Stimulated activated CD4-positive, alpha-beta T cell treated with anti-CD3 and anti-CD28 coated beads, Interleukin-2, amount 100 ng/mL, for 4 hours (primary cell): ENCODE measurements around the gene DCANP1.
A peak's percentile ranks its signal among the peaks of the same experiment; 100 is the strongest.

Experiments
- DNase-seq: peaks from one replicate; pipeline ENCODE4 v3.0.0-alpha.2; 2020; ENCODE audit warnings: low read depth

The DCANP1 gene

DNA sequence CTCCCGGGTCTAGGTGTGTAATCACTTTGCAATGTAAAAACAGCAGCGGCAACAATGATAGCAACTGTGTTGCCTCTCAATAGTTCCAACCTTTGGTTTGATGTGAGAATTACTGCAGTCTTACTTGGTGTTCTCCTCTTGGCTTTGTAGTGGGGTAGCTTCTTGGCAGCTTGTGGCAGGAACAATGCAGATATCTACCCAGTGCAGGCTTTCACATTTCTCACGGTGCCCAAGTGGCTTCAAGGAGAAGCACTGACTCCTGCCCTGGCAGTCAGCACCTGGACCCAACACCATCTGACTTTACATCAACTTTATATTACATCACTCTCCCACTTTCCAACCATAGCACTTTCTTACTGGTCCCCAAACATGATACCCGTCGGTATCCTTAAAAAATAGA lies 33.4 kb upstream of the DCANP1 start:
- no peak for DNase-seq

DNA sequence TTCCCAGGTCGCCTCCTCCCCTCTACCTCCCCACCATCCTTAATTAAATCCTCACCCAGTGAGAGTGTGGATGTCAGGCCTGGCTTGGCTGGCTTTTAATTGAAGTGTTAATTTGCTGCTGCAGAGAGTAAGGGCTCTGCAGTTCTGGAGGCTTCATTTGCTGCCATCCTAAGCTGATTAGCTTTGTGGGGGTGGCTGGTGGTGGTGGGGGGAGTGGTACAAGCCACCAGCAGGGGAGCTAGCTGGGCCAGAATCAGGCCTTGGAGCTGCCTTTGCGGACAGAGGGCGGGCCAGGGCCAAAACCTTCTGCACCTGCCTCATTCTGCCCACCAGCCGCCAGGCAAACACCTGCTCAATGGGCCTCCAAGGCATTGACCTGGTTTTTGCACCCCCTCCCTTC lies 31.8 kb upstream of the DCANP1 start:
- DNase-seq, result no peak

DNA sequence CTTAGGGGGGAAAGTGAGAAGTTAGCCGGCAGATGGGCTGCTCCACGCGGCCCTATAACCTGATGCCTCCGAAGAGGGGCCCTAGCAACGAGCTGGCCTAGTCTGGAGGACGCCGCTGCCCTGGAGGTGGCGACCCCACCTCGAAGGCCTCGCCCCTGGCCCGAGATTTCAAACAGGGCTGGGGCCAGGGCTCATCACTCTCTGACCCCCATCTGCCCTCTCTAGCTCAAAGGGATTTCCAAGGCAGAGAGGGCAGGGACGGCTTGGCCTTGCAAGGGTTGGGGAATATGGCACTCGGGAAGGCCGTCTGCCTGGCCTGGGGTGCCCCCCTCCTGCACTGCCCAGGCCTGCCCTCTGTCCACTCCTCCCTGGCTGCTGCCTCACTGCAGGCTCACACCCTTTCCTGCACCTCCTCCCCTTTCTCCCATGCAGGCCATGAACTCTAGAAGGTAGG lies 30.5 kb upstream of the DCANP1 start:
- no peak for DNase-seq

DNA sequence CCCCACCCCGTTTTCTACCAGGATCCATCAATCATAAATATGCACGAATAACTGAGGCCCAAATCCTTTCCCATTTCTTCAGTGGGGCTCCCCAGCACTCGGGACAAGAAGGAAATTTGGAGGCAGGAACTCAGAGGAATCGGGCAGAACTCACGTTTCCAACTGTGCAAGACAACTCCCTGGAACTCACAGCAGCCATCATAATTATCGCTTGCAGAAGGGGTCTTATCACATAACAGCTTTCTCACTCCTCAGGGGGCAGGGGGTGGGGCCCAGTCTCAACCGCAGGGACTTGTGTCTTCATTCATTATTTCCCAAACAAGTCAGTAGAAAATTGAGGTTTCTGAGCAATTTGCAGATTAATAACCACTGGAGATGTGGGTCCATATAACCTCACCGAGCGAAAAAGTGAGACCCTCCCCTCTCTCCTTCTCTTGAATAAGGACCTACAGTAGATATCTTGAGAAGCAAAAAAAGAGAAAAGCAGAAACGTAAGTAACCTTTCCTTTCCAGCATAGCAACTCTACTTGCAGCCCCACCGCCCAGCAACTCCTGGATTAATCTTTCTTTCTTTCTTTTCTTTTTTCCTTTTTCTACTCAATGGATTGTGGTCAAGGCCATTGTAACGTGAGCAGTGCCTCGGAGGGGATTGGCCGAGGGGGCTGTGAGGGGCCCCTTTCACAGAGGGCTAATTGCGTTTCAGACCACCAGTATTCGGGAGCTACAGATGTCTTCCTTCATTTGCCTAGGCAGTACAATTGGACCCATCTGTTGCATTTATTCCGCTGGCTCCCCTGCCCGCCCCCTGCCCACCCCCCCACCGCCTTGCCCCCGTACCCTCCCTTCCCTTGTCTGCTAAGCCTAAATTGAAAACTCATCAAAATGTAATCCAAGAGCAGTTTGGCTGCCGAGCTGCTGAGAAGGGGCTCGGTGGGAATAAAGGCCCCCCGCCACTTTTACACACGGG lies 29.8 kb upstream of the DCANP1 start:
- DNase-seq, result no peak

DNA sequence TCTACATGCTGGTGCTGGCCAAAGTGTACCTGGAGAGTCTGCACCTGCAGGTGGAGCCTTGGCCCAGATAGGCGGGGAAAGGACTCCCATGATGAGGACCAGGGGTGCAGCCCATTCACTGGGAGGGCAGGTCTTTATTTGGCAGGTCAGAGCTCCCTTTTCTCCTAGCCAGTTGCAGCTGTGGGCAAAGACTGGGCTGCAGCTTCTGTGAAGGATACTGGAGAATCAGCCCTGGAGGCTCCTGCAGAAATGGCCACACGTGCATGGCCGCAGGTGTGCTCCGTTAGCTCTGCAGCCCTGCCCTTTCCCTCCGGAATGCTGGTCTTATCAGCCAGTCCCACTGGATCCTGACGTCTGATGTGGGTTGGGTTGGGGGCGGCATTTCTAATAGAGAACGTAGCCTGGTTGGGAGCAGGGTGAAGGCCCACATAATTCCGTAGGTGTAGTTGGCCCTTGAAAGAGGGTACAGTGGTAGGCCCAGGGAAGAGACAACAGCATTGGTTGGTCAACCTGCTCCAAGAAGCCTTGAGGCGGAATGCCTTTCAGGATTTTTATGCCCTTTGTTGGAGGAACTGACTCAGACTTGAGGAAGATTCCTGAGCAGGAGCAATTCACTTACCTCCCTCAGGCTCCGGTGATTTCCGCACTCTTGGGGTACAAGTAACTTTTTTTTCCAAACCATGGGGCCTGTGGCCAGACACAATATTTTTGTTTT lies 27.0 kb upstream of the DCANP1 start:
- no peak for DNase-seq

DNA sequence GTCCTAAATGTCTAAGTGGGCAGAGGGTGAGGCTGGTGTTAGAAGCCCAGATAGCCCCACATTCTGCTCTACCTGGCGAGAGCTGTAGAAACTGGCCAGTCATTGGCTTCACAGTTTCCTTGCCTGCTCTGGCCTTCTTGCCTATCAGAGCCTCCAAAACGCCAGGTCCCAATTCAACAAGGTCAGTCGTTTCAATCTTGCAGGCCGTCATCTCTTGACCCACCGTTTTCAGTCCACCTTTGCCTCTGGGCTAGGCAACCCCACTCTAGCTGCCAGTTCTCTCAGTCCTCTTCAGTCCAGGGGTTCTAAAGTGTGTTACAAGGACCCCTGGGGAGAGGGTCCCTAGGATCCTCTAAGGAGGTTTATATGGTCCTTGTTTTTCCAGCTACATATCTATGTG lies 25.0 kb upstream of the DCANP1 start:
- no peak for DNase-seq

DNA sequence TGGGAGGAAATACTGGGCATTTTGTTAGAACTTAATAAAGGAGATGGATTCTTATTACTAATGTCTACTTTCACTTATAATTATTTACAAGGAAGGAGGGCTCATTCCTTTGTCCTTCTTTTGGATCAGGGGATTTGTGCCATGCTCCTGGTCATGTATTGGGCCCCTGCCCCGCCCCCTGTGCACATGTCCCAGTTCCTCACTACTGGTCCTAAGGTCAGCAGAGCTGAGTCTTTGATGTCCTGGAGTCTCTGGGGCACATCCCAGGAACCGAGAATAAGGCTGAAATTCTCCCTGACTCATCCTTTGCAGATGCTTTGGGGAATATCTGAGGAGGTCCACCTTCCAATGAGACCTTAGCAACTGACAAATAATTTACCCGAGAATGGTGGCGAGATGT lies 24.6 kb upstream of the DCANP1 start:
- DNase-seq, result no peak

DNA sequence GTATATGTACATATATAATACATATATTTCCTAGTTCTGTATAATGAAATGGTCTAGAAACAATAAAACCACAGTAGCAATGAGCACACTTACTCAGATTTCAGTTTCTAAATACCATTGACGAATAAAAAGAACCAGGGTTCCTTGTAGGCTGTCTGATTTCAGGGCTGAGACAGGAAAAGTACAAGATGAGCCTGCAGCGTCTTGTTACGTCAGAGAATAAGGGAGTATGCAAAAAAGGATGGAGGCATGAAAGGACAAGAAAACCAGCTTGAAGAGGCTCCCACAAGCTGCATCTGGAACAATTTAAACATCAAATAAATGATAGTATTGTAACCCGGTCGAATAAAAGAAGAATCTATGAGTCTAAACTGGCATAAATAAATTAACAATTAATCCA lies 22.8 kb upstream of the DCANP1 start:
- no peak for DNase-seq

DNA sequence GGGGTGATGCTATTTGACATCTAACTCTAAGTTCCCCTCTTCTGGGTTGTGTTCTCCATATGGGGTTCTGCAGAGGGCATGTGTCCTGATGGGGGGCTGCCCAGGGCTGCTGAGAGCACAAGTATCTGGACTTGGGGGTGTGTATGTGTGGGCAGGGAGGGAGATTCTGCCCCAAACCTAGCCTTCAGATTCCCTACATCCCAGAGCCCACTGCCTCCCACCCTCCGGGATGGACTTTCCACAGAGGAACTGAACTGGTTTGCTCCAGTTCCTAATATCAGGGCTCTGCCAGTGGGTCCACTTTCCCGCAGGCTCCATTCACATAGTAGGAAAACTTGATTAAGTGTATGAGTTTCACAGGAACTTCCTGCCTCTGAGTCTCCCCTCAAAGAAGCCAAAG lies 21.4 kb upstream of the DCANP1 start:
- no peak for DNase-seq

DNA sequence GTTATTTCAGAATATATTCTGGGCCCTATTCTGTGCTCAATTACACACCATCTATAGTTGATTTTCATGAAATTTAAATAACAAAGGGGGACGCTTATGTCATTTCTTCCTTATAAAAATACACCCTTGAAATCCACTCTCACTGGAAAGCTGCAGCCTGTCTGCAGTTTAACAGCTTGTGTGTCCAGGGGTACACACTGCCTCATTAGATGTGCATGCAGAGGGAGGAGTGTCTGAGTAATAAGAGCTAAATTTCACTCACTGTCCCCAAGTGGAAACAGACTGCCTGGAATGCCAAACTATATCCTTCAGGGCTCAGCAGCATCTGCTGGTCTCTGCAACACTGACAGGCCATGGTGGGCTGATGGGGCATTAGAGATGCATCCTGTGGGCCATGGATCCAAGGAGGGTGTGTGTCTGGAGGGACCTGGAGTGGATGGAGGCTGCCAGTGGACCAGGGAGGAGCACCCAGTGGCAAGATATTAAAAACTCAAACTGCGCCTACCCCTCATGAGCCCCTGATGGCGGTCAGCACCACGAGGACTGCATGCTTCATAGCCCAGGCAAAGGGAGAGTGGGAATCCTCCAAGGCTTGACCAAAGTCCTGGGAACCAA lies 20.8 kb upstream of the DCANP1 start:
- no peak for DNase-seq

DNA sequence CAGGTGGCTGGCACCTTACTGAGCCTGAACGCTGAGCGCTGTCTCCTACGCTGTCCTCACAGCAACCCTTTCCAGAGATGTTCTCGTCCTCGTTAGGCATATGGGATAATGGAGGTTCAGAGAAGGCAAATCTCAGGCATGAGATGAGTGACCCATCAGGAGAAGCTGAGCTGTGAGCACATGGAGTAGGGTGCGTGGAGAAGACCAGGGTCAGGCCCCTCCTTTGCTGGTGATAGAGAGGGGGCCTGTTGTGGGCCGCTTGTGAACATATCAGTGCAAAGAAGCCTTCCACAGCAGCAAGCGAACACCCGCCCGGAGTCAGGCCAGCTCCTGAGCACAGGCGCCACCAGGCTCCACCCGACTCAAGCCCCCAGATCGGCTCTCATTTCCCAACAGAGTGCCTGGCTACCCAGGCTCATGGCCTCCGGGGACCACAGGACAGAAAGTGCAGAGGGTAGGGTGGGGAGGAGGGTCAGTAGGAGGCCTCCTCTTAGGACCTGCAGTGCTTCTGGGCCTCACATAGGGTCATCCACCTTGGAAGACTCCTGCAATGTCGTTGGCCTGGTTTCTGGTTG lies 20.0 kb upstream of the DCANP1 start:
- no peak for DNase-seq

DNA sequence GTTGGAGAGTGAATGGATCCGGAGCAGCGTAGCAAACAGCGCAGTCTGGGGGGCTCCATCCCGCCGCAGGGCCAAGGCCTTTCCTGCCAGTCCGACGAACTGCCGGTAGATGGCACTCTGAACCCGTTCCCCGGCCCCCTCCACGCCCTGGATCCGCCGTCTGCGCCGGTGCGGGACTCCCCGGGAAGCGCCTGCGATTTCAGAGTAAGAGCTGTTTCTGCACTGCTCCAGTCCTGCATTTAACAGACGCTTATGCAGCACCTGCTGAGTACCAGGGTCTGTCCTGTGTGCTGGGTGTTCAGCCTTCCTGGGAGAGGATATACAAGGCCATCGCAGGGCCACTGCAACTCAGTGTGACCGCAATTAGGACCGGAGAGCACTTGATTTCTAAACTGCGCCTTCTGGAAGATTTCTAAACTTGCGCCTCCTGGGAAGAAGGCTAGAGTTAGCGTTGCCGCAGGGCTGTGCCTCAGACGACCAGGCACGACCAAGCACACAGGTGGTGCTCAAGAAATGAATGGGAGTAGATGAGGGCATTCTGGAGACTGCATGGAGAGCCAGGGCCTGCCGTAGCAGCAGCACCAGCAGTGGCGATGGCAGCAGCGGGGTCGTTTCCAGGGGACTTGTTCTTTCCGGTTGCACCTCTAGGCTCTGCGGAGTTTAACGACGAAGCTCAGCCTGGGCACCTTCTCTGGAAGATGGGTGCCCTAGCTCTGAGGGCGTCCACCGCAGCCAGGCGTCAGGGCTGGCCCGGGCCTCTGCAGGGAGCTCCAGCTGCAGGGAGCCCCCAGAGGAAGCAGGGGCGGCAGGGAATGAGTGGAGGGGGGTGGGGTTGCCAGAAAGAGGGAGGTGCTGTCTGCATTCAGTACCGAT lies 19.3 kb upstream of the DCANP1 start:
- DNase-seq, result peak; percentile 48

DNA sequence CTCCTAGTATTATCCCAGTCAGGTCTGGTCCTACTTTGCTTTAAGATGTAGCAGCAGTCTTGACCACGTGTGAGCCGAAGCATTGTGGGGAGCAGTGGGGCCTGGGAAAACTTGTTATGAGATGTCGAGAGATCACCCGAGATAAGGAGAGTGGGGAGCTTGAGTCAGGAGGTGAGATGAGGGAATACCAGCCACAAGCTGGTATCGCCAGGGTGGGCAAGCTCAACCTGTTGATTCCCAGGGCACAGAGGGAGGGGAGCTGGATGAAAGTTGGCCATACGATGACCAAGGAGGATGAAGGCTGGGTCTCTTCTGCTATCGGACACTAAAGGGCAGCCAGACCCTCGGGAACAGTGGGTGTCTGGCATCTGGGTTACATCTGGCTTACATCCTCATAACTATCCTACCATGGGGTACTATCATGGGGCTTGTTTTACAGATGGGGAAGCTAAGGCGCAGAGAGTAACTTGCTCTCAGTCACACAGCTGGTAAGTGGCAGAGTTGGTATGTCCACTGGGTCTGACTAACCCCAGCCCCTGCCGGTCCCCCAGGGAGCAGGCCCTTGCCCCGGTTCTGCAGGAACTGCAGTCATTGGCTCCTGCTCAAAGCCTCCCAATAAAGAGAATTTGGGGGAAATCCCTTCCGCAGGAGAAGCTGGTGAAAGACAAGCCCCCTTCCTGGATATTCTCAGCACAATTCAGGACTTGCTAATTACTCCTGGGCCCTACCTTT lies 18.4 kb upstream of the DCANP1 start:
- no peak for DNase-seq

DNA sequence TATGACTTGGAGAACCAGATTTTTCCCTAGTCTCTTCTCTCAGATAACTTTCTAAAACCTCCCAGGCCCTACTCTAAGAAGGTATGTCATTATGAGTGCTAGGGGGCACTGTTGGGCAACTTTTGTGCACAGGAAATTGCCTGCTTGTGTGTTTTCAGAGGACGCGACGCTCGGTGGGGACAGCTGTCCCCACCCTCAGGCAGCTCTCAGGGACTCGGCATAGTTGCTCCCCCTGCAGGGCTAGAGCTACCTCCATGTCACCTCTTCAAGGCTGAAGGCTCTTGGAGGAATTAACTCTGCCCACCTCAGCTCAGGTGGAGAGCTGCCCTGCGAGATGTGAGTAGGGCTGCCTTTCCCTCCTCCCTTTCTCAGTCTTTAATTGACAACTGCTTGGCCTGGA lies 15.2 kb upstream of the DCANP1 start:
- DNase-seq, result peak; percentile 18

DNA sequence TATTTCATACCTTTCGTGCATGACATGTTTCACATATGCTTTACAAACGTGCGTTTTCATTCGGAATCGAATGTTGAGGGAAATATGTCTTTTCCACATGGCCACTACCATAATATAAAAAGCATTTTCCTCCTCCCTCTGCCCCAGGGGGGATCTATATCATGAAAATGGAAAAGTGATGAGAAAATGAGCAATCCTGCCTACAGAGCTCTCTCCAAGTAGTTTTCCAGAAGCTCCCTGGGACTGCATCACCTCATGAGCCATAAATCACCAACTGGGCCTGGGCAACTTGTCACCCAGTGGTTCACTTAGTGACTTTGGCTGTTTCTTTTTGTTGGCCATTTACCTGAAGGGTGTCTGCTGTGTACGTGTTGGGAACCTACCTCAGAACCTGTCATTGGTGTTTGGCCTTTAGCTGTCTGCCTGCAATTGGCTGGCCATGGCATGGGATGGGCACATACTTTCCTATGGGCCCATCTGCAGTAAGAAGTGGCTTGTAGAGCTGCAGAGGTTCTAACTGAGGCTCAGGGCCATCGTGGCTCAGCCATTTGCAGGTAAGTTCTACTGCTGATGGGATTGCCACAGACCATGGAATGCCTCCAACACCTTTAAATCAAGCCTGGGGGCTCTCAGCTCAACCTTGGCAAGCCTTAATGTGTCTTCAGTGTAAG lies 14.5 kb upstream of the DCANP1 start:
- no peak for DNase-seq

DNA sequence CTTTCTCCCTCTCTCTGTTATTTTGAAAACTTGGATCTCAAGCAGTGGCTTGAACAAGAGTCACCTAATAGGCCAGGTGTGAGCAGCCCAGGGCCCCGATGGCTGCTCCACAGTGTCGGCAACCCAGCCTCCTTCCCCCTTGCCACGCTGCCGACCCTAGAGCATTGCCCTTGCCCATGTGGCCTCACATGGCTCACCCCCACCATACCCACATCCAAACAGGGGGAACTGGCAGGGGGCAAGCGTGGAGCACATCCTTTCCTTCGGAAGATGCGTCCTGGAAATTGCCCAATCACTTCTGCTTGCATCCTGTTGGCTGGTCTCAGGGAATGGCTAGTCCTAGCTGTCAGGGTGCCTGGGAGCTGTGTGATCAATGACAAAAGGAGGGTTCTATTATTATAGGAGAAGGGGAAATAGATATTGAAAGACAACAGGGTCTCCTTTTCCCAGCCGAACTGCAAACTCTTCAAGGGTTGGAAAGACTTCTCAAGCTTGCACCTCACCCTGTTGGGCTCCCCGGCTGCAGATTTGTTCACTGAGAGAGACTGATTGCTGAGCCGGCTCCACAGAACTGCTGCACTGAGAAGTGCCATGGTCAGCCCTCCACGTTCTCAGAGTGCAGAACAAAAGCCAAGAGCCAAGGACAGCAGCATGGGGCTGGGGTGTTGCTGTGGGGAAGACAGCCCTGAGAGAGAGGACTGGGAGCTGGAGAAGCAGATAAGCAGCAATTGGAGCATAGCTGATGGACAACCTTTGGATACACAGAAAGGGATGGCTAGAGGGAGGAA lies 13.3 kb upstream of the DCANP1 start:
- no peak for DNase-seq

DNA sequence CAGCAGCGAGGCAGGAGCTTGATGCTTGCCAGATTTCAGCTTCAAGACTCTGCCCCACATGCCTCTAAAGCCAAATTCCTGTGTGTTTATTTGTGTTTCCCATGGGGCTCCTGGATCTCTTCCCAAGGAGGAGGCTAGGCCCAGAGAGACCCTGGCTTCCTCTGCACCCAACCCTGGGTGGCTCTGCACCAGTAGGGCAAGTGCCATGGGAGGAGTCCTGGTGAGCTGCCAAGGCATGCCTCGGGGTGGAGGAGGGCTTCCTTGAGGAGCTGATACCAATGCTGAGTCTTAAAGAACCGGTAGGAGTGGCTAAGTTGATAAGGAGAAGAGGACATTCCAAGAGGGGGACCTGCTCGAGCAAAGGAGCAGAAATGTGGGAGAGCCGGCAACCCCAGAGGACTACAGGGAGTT lies 11.8 kb upstream of the DCANP1 start:
- DNase-seq, result no peak

DNA sequence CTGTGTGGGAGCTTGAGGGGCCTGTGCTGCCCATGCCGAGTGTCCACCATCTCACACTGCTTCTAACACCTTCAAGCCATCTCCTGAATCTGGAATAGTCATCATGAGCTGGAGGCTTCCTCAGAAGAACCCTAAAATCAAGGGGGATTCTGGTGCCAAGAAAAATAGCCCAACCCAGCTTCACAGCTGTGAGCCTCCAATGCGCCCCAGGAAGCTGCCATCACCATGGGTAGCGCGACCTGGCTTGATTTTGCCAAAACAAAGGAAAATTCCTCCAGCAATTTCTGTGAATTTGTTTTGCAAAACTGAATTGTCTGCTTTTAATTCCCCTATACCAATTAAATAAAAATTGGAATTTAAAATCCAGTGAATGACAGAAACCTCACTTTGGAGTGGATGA lies 11.2 kb upstream of the DCANP1 start:
- no peak for DNase-seq

DNA sequence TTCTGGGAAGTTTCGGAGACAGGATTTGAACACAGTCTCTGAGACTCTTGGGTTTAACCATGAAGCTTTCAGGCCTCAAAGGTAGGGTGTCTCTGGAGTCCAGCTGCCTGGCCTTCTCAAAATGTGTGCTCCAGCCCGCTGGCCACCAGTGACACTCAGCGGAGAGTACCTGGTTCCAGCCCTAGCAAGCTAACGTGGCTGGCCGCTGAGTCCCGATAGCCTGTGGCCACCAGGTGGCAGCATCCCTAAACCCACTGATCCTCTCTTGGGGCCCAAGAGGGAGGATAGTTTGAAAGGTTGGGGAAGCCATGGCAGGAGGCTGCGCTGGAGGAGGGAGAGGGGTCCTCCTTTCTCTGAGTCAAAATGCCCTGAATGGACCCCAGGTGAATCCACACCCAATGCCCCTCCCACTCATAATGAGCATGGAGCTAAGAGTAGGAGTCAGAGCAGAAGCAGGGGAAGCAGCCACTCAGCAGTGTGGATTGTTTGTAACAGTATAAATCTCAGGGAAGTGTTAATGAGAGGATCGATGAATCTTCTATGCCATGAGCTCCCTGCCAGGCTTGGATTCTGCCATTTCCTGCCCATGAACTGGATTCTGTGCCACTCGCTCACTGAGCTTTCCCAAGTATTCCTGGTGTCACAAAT lies 10.4 kb upstream of the DCANP1 start:
- DNase-seq, result peak; percentile 20
